Measurements from ENCODE around the gene THUMPD2.
"Not testable (repeated sequence)": the region's sequence is repeated elsewhere in the genome, so short reads cannot be mapped to it uniquely, and the experiment has no call there.

The THUMPD2 gene

DNA sequence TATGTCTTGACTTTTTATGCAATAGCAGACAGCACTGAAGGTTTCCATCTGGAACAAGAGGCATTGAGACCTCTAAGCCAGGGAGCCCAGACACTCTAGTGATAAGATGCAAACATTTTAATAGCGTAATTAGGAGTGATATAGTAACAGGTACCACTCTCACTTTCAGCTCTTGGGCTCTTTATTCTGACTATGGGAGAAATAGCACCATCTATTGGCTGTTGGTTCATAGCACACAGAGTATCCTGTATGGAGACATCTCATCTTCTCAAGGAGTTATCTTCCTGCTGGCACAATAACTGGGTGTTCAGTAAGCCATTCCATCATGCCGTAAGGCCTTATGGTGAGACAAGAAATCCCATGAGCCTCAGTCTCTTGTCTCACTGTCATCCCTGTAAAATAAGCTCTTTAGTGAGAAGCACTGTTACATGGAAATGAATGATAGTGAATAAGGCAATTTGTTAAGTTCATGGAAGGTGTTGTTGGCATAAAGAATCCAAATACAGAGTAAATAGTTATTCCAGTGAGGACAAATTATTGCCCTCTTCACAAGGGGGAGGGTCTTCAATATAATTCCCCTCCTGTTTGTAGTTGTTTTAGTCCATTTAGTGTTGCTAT is 48.3 kb downstream of the THUMPD2 start:
- H3K27me3 ChIP-seq (replicated peaks; ENCODE audit: control insufficient read depth, insufficient read depth, low read length), result no peaks in the 10 kb centered on the region
- peaks cover 4% of the 10 kb centered on the region for H3K36me3 ChIP-seq (ENCODE audit: control insufficient read depth, insufficient read depth, low read length)
- TF ChIP-seq, protein P1, sequence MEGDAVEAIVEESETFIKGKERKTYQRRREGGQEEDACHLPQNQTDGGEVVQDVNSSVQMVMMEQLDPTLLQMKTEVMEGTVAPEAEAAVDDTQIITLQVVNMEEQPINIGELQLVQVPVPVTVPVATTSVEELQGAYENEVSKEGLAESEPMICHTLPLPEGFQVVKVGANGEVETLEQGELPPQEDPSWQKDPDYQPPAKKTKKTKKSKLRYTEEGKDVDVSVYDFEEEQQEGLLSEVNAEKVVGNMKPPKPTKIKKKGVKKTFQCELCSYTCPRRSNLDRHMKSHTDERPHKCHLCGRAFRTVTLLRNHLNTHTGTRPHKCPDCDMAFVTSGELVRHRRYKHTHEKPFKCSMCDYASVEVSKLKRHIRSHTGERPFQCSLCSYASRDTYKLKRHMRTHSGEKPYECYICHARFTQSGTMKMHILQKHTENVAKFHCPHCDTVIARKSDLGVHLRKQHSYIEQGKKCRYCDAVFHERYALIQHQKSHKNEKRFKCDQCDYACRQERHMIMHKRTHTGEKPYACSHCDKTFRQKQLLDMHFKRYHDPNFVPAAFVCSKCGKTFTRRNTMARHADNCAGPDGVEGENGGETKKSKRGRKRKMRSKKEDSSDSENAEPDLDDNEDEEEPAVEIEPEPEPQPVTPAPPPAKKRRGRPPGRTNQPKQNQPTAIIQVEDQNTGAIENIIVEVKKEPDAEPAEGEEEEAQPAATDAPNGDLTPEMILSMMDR (IDR thresholded peaks at IDR 0.05; ENCODE audit: insufficient read depth, low read length, poor library complexity, severe bottlenecking), result peak; percentile 64
- no peak overlapping the region for H3K4me3 ChIP-seq (replicated peaks; ENCODE audit: low read depth, low read length)
- DNase-seq (ENCODE audit: extremely low read depth, insufficient read length), result no peak

DNA sequence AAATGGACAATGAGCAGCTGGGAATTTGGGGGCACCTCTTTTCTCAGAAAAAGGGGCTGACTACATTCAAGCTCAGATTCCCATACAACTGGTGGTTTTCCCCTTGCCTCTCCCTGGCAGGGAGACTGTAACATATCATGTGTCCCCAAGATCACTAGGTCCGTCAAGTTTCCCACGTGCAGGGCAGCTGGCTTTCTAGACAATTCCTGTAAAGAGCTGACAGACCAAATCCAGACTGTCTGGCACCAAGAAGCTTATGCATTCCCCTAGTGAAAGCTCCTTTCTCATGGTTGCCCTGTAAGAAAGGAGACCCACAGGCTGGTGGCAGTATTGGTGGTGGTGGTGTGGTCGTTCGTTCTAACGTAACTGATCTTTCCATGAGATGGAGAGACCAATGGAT is 48.8 kb downstream of the THUMPD2 start:
- Histone ChIP-seq H3K4me3 (replicated peaks; ENCODE audit: low read depth, low read length) (no peak overlapping the region), H3K27me3 (replicated peaks; ENCODE audit: control insufficient read depth, insufficient read depth, low read length) (no peaks in the 10 kb centered on the region), H3K36me3 (ENCODE audit: control insufficient read depth, insufficient read depth, low read length) (peaks cover 3% of the 10 kb centered on the region)
- no peak for DNase-seq (ENCODE audit: extremely low read depth, insufficient read length)
- TF ChIP-seq, protein P1 (IDR thresholded peaks at IDR 0.05; ENCODE audit: insufficient read depth, low read length, poor library complexity, severe bottlenecking), result no peak

- no peaks in the 10 kb centered on the region for H3K27me3 ChIP-seq (replicated peaks; ENCODE audit: control insufficient read depth, insufficient read depth, low read length)
- DNase-seq (ENCODE audit: extremely low read depth, insufficient read length), result no peak
- TF ChIP-seq, protein P1 (IDR thresholded peaks at IDR 0.05; ENCODE audit: insufficient read depth, low read length, poor library complexity, severe bottlenecking), result peak; percentile 78
- peaks cover 1% of the 10 kb centered on the region for H3K36me3 ChIP-seq (ENCODE audit: control insufficient read depth, insufficient read depth, low read length)
- H3K4me3 ChIP-seq (replicated peaks; ENCODE audit: low read depth, low read length), result no peak overlapping the region
These were observed 50.1 kb downstream of the THUMPD2 start for GRCh38 chr2:39728941-39729351.

DNA sequence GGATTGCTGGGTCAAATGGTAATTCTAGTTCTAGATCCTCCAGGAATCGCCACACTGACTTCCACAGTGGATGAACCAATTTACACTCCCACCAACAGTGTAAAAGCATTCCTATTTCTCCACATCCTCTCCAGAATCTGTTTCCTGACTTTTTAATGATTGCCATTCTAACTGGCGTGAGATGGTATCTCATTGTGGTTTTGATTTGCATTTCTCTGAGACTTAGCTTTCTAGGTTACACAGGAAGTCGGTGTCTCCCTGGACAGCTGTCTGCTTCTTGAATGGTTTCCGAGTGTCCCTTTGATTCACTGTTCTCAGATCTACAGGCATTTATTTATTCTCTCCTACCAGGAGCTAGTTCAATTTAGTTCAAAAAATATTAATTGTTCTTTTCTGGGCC is 51.0 kb downstream of the THUMPD2 start:
- DNase-seq (ENCODE audit: extremely low read depth, insufficient read length); H3K27me3 ChIP-seq (replicated peaks; ENCODE audit: control insufficient read depth, insufficient read depth, low read length); H3K36me3 ChIP-seq (ENCODE audit: control insufficient read depth, insufficient read depth, low read length); H3K4me3 ChIP-seq (replicated peaks; ENCODE audit: low read depth, low read length): not testable (repeated sequence)

- Histone ChIP-seq H3K4me3 (replicated peaks; ENCODE audit: low read depth, low read length) (no peak overlapping the region), H3K27me3 (replicated peaks; ENCODE audit: control insufficient read depth, insufficient read depth, low read length) (no peaks in the 10 kb centered on the region), H3K36me3 (ENCODE audit: control insufficient read depth, insufficient read depth, low read length) (no peaks in the 10 kb centered on the region)
- DNase-seq (ENCODE audit: extremely low read depth, insufficient read length), result no peak
- TF ChIP-seq, protein P1 (IDR thresholded peaks at IDR 0.05; ENCODE audit: insufficient read depth, low read length, poor library complexity, severe bottlenecking), result no peak
These were observed 53.7 kb downstream of the THUMPD2 start for GRCh38 chr2:39725401-39725800.

- no peak for DNase-seq (ENCODE audit: extremely low read depth, insufficient read length)
- Histone ChIP-seq H3K4me3 (replicated peaks; ENCODE audit: low read depth, low read length) (no peak overlapping the region), H3K36me3 (ENCODE audit: control insufficient read depth, insufficient read depth, low read length) (no peaks in the 10 kb centered on the region), H3K27me3 (replicated peaks; ENCODE audit: control insufficient read depth, insufficient read depth, low read length) (no peaks in the 10 kb centered on the region)
- TF ChIP-seq, protein P1 (IDR thresholded peaks at IDR 0.05; ENCODE audit: insufficient read depth, low read length, poor library complexity, severe bottlenecking), result no peak
These were observed 54.3 kb downstream of the THUMPD2 start for GRCh38 chr2:39724828-39725144.
